WTC11 (cell line): ENCODE results near the gene ABCD3. TPM values are rescaled to one million over a fixed set of nuclear protein-coding genes. Genes with fewer than 3 reads are reported as not detected.

Source experiments
- ATAC-seq: fragments of 200-7000 bp; cut with Tn5 transposase; 2 replicates; pipeline ENCODE4 v1.10.0; 2021; ENCODE audit warnings: mild to moderate bottlenecking, moderate library complexity
- CTCF ChIA-PET: fragments of 300-600 bp; sonication (Branson Sonifier 250); formaldehyde crosslinking; loops from one replicate; lab custom pipeline; 2021; ENCODE audit warnings: antibody characterized with exemption; lab: Charles Lee
- POLR2A ChIA-PET: fragments of 350-600 bp; sonication (Branson Sonifier 250); formaldehyde crosslinking; loops from one replicate; lab custom pipeline; 2021; ENCODE audit warnings: antibody characterized with exemption; lab: Charles Lee
- DNase-seq: peaks from one replicate; pipeline ENCODE4 v3.0.0; 2021; ENCODE audit warnings: low spot score
- H3K27ac Mint-ChIP-seq: 2 replicates; pipeline ENCODE4 v1.8.0; 2021; ENCODE audit warnings: mixed read lengths
- H3K27me3 Mint-ChIP-seq: 2 replicates; pipeline ENCODE4 v1.8.0; 2021; ENCODE audit warnings: low read depth, mild to moderate bottlenecking, moderate library complexity, mixed read lengths
- H3K36me3 Mint-ChIP-seq: 2 replicates; pipeline ENCODE4 v1.8.0; 2021; ENCODE audit warnings: mixed read lengths
- H3K4me1 Mint-ChIP-seq: 2 replicates; pipeline ENCODE4 v1.8.0; 2022; ENCODE audit warnings: mixed read lengths
- H3K4me3 Mint-ChIP-seq: 2 replicates; pipeline ENCODE4 v1.8.0; 2021; ENCODE audit warnings: mild to moderate bottlenecking, moderate library complexity, mixed read lengths
- H3K9me3 Mint-ChIP-seq: 2 replicates; pipeline ENCODE4 v1.8.0; 2021; ENCODE audit warnings: mixed read lengths
- EMX1 ChIP-seq: fragments of 250-450 bp; sonication (Bioruptor Pico); IDR thresholded peaks from 2 replicates; pipeline ENCODE4 v1.8.0; 2021; ENCODE audit warnings: mild to moderate bottlenecking
- JAZF1 ChIP-seq: fragments of 250-450 bp; sonication (Bioruptor Pico); IDR thresholded peaks from 2 replicates; pipeline ENCODE4 v1.9.0; 2021; ENCODE audit warnings: moderate library complexity, mild to moderate bottlenecking, inconsistent platforms
- NR3C1 ChIP-seq: sonication (generic); formaldehyde crosslinking; conservative IDR thresholded peaks from 2 replicates; pipeline ENCODE4 v1.8.1; 2023; ENCODE audit warnings: low read depth, mild to moderate bottlenecking, missing genetic modification reagents
- RORB ChIP-seq: fragments of 250-450 bp; sonication (Bioruptor Pico); IDR thresholded peaks from 2 replicates; pipeline ENCODE4 v1.9.0; 2021; ENCODE audit warnings: mild to moderate bottlenecking
- TEAD4 ChIP-seq: sonication (generic); formaldehyde crosslinking; IDR thresholded peaks from 2 replicates; pipeline ENCODE4 v1.8.0; 2022; ENCODE audit warnings: mild to moderate bottlenecking, missing genetic modification reagents
- ZBTB21 ChIP-seq: sonication (generic); formaldehyde crosslinking; IDR thresholded peaks from 2 replicates; pipeline ENCODE4 v1.8.1; 2023; ENCODE audit warnings: mild to moderate bottlenecking, missing genetic modification reagents, borderline replicate concordance
- ZNF219 ChIP-seq: sonication (generic); formaldehyde crosslinking; IDR thresholded peaks from 2 replicates; pipeline ENCODE4 v1.8.0; 2023; ENCODE audit warnings: missing genetic modification reagents, mild to moderate bottlenecking, borderline replicate concordance
- ZNF416 ChIP-seq: fragments of 250-450 bp; sonication (Bioruptor Pico); IDR thresholded peaks from 2 replicates; pipeline ENCODE4 v1.9.0; 2021; ENCODE audit warnings: mild to moderate bottlenecking, inconsistent platforms
- total RNA-seq: library from RNA; stranded (reverse); gene quantifications from 3 replicates; pipeline ENCODE4 v1.2.3, GENCODE V29; 2021
- TF ChIP-seq, protein P1 (sequence below): sonication (generic); formaldehyde crosslinking; IDR thresholded peaks from 2 replicates; pipeline ENCODE4 v1.8.0; 2023; ENCODE audit warnings: missing genetic modification reagents, mild to moderate bottlenecking, borderline replicate concordance
- TF ChIP-seq, protein P2 (sequence below): sonication (generic); formaldehyde crosslinking; IDR thresholded peaks from 2 replicates; pipeline ENCODE4 v1.8.1; 2022; ENCODE audit warnings: mild to moderate bottlenecking, missing genetic modification reagents, moderate library complexity, borderline replicate concordance
- TF ChIP-seq, protein P3 (sequence below): fragments of 250-450 bp; sonication (Bioruptor Pico); conservative IDR thresholded peaks from 2 replicates; pipeline ENCODE4 v1.9.0; 2021; ENCODE audit warnings: mild to moderate bottlenecking
- TF ChIP-seq, protein P4 (sequence below): sonication (generic); formaldehyde crosslinking; IDR thresholded peaks from 2 replicates; pipeline ENCODE4 v1.8.1; 2023; ENCODE audit warnings: mild to moderate bottlenecking, missing genetic modification reagents, moderate library complexity
- TF ChIP-seq, protein P5 (sequence below): sonication (generic); formaldehyde crosslinking; IDR thresholded peaks from 2 replicates; pipeline ENCODE4 v1.8.0; 2022; ENCODE audit warnings: mild to moderate bottlenecking, missing genetic modification reagents
- TF ChIP-seq, protein P6 (sequence below): fragments of 250-450 bp; sonication (Bioruptor Pico); IDR thresholded peaks from 2 replicates; pipeline ENCODE4 v1.9.0; 2021; ENCODE audit warnings: moderate library complexity, mild to moderate bottlenecking, inconsistent platforms, borderline replicate concordance

The ABCD3 gene
- total RNA-seq, 1 experiment from 2014 or later: 27.2 TPM

DNA sequence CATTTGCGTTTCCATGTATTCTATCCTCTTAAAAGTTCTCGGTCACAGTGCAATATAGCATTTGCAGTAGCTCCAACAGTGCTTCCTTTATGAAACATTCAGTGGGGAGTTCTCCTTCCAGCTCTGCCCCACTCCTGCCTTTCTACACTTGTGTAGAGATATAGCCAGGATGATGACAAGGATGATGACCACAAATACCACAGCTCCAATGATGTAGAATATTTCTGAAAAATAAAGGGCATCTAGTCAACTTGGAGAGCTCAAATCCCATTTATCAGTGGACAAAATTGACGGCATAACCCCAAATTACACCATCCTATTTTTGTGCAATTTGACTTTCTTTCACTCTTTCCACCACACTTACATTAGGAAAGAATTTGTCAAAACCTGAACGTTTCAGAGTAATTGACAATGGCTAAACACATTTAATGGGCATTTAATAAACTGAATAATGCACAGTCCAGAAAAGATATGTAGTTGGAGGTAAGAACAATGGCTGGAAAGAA is 112.2 kb downstream of the ABCD3 start (continued):
- TF ChIP-seq, protein P1, sequence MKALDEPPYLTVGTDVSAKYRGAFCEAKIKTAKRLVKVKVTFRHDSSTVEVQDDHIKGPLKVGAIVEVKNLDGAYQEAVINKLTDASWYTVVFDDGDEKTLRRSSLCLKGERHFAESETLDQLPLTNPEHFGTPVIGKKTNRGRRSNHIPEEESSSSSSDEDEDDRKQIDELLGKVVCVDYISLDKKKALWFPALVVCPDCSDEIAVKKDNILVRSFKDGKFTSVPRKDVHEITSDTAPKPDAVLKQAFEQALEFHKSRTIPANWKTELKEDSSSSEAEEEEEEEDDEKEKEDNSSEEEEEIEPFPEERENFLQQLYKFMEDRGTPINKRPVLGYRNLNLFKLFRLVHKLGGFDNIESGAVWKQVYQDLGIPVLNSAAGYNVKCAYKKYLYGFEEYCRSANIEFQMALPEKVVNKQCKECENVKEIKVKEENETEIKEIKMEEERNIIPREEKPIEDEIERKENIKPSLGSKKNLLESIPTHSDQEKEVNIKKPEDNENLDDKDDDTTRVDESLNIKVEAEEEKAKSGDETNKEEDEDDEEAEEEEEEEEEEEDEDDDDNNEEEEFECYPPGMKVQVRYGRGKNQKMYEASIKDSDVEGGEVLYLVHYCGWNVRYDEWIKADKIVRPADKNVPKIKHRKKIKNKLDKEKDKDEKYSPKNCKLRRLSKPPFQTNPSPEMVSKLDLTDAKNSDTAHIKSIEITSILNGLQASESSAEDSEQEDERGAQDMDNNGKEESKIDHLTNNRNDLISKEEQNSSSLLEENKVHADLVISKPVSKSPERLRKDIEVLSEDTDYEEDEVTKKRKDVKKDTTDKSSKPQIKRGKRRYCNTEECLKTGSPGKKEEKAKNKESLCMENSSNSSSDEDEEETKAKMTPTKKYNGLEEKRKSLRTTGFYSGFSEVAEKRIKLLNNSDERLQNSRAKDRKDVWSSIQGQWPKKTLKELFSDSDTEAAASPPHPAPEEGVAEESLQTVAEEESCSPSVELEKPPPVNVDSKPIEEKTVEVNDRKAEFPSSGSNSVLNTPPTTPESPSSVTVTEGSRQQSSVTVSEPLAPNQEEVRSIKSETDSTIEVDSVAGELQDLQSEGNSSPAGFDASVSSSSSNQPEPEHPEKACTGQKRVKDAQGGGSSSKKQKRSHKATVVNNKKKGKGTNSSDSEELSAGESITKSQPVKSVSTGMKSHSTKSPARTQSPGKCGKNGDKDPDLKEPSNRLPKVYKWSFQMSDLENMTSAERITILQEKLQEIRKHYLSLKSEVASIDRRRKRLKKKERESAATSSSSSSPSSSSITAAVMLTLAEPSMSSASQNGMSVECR: no peak
- TF ChIP-seq, protein P2, sequence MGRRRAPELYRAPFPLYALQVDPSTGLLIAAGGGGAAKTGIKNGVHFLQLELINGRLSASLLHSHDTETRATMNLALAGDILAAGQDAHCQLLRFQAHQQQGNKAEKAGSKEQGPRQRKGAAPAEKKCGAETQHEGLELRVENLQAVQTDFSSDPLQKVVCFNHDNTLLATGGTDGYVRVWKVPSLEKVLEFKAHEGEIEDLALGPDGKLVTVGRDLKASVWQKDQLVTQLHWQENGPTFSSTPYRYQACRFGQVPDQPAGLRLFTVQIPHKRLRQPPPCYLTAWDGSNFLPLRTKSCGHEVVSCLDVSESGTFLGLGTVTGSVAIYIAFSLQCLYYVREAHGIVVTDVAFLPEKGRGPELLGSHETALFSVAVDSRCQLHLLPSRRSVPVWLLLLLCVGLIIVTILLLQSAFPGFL (CRISPR knock-in tag): no peak
- no peak for TF ChIP-seq NR3C1 (CRISPR knock-in tag)
- TF ChIP-seq, protein P3, sequence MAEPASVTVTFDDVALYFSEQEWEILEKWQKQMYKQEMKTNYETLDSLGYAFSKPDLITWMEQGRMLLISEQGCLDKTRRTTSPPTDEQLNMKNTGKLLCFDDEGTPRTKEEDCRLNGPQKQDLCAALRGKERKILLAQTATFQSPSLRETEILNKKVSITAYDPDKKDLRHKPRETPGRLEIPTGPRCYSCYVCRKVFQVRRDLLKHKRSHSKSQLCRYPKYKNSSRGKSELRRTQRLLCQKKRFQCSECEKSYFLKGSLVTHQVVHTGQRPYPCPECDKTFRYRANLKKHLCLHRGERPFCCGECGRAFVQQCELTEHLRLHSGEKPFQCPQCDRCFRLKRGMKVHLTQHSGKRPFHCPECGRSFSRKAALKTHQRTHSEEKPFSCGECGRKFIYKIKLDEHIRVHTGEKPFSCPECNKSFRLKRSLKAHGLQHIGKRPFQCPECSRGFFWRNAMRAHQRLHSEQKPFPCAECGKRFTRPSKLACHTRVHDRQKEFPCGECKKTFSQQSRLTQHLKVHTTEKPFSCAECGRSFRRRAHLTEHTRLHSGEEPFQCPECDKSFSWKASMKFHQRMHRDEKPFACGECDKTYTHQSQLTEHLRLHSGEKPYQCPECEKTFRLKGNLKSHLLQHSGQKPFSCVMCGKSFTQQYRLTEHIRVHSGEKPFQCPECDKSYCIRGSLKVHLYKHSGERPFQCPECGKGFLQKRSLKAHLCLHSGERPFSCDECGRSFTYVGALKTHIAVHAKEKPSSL (CRISPR knock-in tag): no peak

DNA sequence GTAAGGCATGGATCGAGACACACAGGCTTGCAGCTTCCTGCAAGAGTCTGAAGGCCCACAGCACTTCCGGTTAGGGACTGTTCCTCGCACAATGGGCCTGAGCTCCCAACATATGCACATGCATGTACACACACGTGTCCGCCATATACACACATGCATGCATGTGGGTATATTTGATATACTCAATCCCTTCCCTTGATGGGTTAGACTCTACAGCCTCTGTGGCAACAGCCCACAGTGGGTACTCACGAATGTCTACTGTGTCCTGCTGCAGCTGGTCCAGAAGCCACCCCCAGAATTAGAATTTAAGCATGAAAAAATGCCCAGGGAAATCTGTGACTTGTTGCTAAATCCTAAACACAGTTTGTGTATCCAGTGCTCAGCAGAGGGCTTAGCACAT is 113.5 kb downstream of the ABCD3 start:
- peaks cover 19% of the 10 kb centered on the region for H3K4me1 Mint-ChIP-seq
- DNase-seq (no peak), ATAC-seq (no peak)
- H3K27ac Mint-ChIP-seq: no peak overlapping the region
- no peak overlapping the region for H3K4me3 Mint-ChIP-seq
- ChIA-PET POLR2A (no interaction called here), CTCF (interaction anchor here (1.6 kb wide), 1 partner anchor 512 kb away, joined by 3 read pairs; no protein-coding TSS in a partner anchor)
- no peaks in the 10 kb centered on the region for H3K27me3 Mint-ChIP-seq
- no peaks in the 10 kb centered on the region for H3K9me3 Mint-ChIP-seq
- TF ChIP-seq, protein P4, sequence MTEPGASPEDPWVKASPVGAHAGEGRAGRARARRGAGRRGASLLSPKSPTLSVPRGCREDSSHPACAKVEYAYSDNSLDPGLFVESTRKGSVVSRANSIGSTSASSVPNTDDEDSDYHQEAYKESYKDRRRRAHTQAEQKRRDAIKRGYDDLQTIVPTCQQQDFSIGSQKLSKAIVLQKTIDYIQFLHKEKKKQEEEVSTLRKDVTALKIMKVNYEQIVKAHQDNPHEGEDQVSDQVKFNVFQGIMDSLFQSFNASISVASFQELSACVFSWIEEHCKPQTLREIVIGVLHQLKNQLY (CRISPR knock-in tag): no peak
- TF ChIP-seq, protein P5, sequence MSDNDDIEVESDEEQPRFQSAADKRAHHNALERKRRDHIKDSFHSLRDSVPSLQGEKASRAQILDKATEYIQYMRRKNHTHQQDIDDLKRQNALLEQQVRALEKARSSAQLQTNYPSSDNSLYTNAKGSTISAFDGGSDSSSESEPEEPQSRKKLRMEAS (CRISPR knock-in tag): no peak
- TF ChIP-seq ZNF219 (CRISPR knock-in tag) (no peak), ZBTB21 (CRISPR knock-in tag) (no peak), TEAD4 (CRISPR knock-in tag) (no peak), JAZF1 (CRISPR knock-in tag) (no peak), ZNF416 (CRISPR knock-in tag) (no peak), EMX1 (no peak), RORB (CRISPR knock-in tag) (no peak)
- TF ChIP-seq, protein P6, sequence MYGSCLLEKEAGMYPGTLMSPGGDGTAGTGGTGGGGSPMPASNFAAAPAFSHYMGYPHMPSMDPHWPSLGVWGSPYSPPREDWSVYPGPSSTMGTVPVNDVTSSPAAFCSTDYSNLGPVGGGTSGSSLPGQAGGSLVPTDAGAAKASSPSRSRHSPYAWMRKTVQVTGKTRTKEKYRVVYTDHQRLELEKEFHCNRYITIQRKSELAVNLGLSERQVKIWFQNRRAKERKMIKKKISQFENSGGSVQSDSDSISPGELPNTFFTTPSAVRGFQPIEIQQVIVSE (CRISPR knock-in tag): no peak
- TF ChIP-seq, protein P1: no peak
- peaks cover 46% of the 10 kb centered on the region for H3K36me3 Mint-ChIP-seq
